ENCODE results near the gene KCNJ4. TPM values are rescaled to one million over a fixed set of nuclear protein-coding genes. Genes with fewer than 3 reads are reported as not detected.

Gene KCNJ4
- total RNA-seq, 3 donors from 2014 or later (not counting 1 experiment from before 2014, with no cell fraction given), result not detected

DNA sequence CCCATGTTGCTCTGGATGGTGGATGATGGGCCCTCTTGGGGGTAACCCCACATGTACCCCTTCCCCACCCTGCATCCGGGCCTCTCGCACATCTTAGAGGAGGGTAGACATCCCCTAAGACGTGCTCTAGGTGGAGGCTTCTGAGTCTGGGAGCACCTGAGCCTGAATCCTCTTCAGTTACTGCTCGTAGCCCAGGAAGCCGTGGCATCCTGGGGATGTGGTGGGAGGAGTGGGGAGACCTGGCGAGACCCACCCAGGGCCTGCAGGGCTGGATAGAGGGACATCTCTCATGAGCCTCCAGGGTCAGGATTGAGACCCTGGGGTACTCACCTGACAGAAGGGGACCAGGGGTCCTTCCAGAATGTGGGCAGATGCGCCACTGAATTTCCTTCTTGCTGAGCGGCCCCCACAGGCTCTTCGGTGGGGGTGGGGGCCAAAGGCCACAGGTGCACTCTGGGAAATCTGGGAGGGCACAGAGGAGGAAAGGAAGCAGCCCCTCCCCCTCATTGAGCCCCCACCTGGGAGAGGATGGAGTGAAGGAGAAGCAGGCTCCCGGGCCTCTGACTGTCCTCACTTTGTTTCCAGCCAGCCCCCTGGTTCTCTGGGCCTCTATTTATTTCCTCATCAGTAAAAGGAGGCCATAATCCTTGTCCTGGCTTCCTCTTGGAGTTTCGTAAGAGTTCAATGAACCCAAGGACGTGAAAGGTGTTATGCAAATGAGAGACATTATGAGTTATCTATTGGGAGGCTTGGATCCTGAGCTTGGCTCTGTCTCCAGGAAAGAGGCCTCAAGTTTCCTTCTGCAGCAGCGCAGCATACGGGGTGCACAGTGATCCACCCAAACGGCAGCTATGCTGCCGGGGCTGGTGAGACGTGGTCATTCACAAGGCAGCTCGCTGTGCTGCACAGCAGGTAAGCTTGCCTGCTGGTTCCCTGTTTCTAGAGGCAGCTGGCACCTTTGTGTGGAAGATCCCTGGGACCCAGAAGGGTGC lies 31.2 kb downstream of the KCNJ4 start:
- no peaks in the 10 kb centered on the region for H3K27me3 Mint-ChIP-seq (ENCODE audit: low read depth in 2 of 2)
- Histone ChIP-seq H3K27me3 (ENCODE audit: control insufficient read depth, insufficient read depth, low read length) (no peaks in the 10 kb centered on the region), H3K9me3 (ENCODE audit: control insufficient read depth, insufficient read depth, low read length) (no peaks in the 10 kb centered on the region), H3K4me1 (ENCODE audit: control insufficient read depth, insufficient read depth, low read length) (no peaks in the 10 kb centered on the region), H3K4me3 (ENCODE audit: low read length) (no peak overlapping the region), H3K36me3 (ENCODE audit: control insufficient read depth, insufficient read depth, low read length) (no peaks in the 10 kb centered on the region), H3K27ac (ENCODE audit: low read length) (no peak overlapping the region)
- no peak for ATAC-seq
- no peaks in the 10 kb centered on the region for H3K36me3 Mint-ChIP-seq
- H3K4me1 Mint-ChIP-seq, result no peaks in the 10 kb centered on the region
- intact Hi-C loops (cut with micrococcal nuclease), result no loop called here
- WGBS (ENCODE audit: insufficient coverage), result 85% methylated on average over 18 of the region's 18 CpGs
- TF ChIP-seq, protein P1, sequence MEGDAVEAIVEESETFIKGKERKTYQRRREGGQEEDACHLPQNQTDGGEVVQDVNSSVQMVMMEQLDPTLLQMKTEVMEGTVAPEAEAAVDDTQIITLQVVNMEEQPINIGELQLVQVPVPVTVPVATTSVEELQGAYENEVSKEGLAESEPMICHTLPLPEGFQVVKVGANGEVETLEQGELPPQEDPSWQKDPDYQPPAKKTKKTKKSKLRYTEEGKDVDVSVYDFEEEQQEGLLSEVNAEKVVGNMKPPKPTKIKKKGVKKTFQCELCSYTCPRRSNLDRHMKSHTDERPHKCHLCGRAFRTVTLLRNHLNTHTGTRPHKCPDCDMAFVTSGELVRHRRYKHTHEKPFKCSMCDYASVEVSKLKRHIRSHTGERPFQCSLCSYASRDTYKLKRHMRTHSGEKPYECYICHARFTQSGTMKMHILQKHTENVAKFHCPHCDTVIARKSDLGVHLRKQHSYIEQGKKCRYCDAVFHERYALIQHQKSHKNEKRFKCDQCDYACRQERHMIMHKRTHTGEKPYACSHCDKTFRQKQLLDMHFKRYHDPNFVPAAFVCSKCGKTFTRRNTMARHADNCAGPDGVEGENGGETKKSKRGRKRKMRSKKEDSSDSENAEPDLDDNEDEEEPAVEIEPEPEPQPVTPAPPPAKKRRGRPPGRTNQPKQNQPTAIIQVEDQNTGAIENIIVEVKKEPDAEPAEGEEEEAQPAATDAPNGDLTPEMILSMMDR (IDR thresholded peaks at IDR 0.05), result no peak
- no peak overlapping the region for H3K27ac Mint-ChIP-seq
- no peak for DNase-seq
- no peaks in the 10 kb centered on the region for H3K9me3 Mint-ChIP-seq
- no peak overlapping the region for H3K4me3 Mint-ChIP-seq

DNA sequence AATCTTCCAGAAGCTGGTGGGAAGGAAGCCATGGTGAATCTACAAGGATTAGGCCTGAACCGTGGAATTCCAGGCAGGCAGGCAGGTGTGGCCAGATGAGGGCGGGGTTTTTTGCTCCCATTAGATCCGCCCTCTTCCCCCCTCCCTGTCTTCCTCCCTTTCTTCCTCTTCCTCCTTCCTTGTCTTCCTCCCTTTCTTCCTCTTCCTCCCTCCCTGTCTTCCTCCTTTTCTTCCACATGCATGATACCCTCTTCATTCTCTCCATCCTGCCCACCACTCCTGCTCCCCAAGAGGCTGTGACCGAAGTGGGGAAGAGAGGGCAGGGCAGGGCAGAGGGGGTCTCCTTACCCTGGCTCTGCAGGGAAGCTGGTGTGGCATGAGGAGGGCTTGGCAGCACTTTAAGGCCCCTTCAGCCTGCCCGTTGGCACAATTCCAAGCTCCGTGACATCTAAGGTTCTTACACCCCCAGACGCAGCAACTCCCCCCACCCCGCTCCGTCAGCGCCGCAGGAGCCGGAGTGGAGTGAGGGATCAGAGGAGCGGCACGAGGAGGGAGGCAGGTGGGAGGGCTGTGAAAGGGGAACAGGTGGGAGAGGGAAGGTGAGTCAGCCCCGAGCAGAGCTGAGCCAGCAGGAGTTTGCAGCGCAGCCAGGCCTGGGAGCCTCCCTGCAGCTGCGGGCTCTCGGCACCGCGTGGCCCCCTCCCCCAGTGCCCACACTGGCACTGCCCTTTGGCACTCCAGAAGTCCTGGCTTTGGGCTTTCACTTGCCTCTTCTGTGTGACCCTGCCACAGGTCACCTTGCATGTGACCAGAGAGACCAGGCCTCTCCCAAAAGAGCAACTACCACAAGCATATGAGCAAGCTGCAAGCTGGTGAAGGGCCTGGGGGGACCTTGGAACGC lies 32.1 kb downstream of the KCNJ4 start:
- no peak for ATAC-seq
- TF ChIP-seq, protein P1 (IDR thresholded peaks at IDR 0.05), result no peak
- Mint-ChIP-seq H3K27ac (no peak overlapping the region), H3K9me3 (no peaks in the 10 kb centered on the region), H3K27me3 (ENCODE audit: low read depth in 2 of 2) (no peaks in the 10 kb centered on the region), H3K4me1 (no peaks in the 10 kb centered on the region), H3K4me3 (no peak overlapping the region), H3K36me3 (no peaks in the 10 kb centered on the region)
- no peak for DNase-seq
- Histone ChIP-seq H3K4me3 (ENCODE audit: low read length) (no peak overlapping the region), H3K4me1 (ENCODE audit: control insufficient read depth, insufficient read depth, low read length) (no peaks in the 10 kb centered on the region), H3K9me3 (ENCODE audit: control insufficient read depth, insufficient read depth, low read length) (no peaks in the 10 kb centered on the region), H3K27me3 (ENCODE audit: control insufficient read depth, insufficient read depth, low read length) (no peaks in the 10 kb centered on the region), H3K36me3 (ENCODE audit: control insufficient read depth, insufficient read depth, low read length) (no peaks in the 10 kb centered on the region), H3K27ac (ENCODE audit: low read length) (no peak overlapping the region)
- 89% methylated on average over 19 of the region's 21 CpGs for WGBS (ENCODE audit: insufficient coverage)
- intact Hi-C loops (cut with micrococcal nuclease), result no loop called here

DNA sequence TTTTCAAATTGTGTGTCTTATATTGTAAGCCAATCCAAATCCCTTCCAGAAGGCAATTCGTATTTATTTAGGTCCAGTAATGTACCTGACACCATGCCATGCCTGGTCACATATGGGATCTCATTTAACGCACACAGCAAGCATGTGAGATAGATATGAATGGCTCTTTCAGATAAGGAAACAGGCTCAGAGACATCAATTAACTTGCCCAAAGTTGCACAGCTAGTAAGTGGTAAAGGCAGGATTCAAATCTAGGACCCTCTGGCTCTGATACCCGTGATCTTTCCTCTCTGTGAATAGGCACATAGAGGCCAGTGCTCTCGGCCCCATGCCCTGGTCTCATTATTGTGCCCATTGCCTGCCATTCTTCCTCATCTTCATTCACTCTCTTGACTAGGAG lies 34.3 kb downstream of the KCNJ4 start:
- TF ChIP-seq, protein P1 (IDR thresholded peaks at IDR 0.05), result no peak
- H3K4me3 ChIP-seq (ENCODE audit: low read length), result no peak overlapping the region
- H3K27ac ChIP-seq (ENCODE audit: low read length), result no peak overlapping the region
- Mint-ChIP-seq H3K4me3 (no peak overlapping the region), H3K27me3 (ENCODE audit: low read depth in 2 of 2) (no peaks in the 10 kb centered on the region), H3K9me3 (no peaks in the 10 kb centered on the region), H3K4me1 (no peaks in the 10 kb centered on the region), H3K27ac (no peak overlapping the region), H3K36me3 (no peaks in the 10 kb centered on the region)
- no peaks in the 10 kb centered on the region for H3K36me3 ChIP-seq (ENCODE audit: control insufficient read depth, insufficient read depth, low read length)
- WGBS (ENCODE audit: insufficient coverage), result 86% methylated on average over 4 of the region's 4 CpGs
- intact Hi-C loops (cut with micrococcal nuclease), result no loop called here
- H3K9me3 ChIP-seq (ENCODE audit: control insufficient read depth, insufficient read depth, low read length), result no peaks in the 10 kb centered on the region
- peaks cover under 1% of the 10 kb centered on the region for H3K4me1 ChIP-seq (ENCODE audit: control insufficient read depth, insufficient read depth, low read length)
- no peaks in the 10 kb centered on the region for H3K27me3 ChIP-seq (ENCODE audit: control insufficient read depth, insufficient read depth, low read length)
- DNase-seq (no peak), ATAC-seq (no peak)
